Liver (tissue), 9 donors: ENCODE data around the gene CDH23. TPM values are rescaled to one million over a fixed set of nuclear protein-coding genes. Genes with fewer than 3 reads are reported as not detected.

Source experiments
- DNase-seq: peaks from one replicate; pipeline ENCODE4 v3.0.0-alpha.2; 2017; ENCODE audit warnings: low spot score
- H3K27ac ChIP-seq, 2 donors: one replicate each; pipeline ENCODE4 v1.7.0; 2013; ENCODE audit warnings: inconsistent platforms in 2 of 2, low read length in 2 of 2, control low read depth in 1 of 2, low read depth in 1 of 2, mild to moderate bottlenecking in 1 of 2
- H3K27me3 ChIP-seq, 4 donors: one replicate each; pipeline versions ENCODE4 v1.6.1 to v1.7.0; 2013; ENCODE audit warnings: low read length in 3 of 4, inconsistent platforms in 1 of 4, mild to moderate bottlenecking in 1 of 4, moderate library complexity in 1 of 4; ENCODE audit not compliant: control insufficient read depth in 4 of 4, insufficient read depth in 4 of 4
- H3K36me3 ChIP-seq, 4 donors: one replicate each; pipeline versions ENCODE4 v1.6.1 to v1.7.0; 2013; ENCODE audit warnings: low read length in 3 of 4, mild to moderate bottlenecking in 3 of 4, low read depth in 1 of 4, moderate library complexity in 1 of 4; ENCODE audit not compliant: control insufficient read depth in 4 of 4, insufficient read depth in 3 of 4
- H3K4me1 ChIP-seq, 4 donors: one replicate each; pipeline versions ENCODE4 v1.6.1 to v1.7.0; 2013; ENCODE audit warnings: low read length in 3 of 4, mild to moderate bottlenecking in 3 of 4, moderate library complexity in 1 of 4; ENCODE audit not compliant: control insufficient read depth in 4 of 4, insufficient read depth in 4 of 4
- H3K4me3 ChIP-seq, 3 donors: one replicate each; pipeline versions ENCODE4 v1.6.1 to v1.7.0; 2013; ENCODE audit warnings: low read length in 3 of 3, control low read depth in 1 of 3, low read depth in 1 of 3, mild to moderate bottlenecking in 1 of 3
- H3K9ac ChIP-seq, 2 donors: one replicate each; pipeline ENCODE4 v1.7.0; 2013; ENCODE audit warnings: low read length in 2 of 2, mild to moderate bottlenecking in 2 of 2, moderate library complexity in 2 of 2, control low read depth in 1 of 2, low read depth in 1 of 2
- H3K9me3 ChIP-seq, 4 donors: one replicate each; pipeline versions ENCODE4 v1.6.1 to v1.7.0; 2013; ENCODE audit warnings: low read length in 3 of 4; ENCODE audit not compliant: control insufficient read depth in 4 of 4
- ATF3 ChIP-seq: IDR thresholded peaks from 2 replicates; pipeline ENCODE4 v1.6.1; 2016; ENCODE audit warnings: antibody characterized with exemption
- EGR1 ChIP-seq, 2 donors: IDR thresholded peaks; 2 replicates each; pipeline ENCODE4 v1.6.1; 2016 to 2018; ENCODE audit warnings: antibody characterized with exemption in 2 of 2, low read depth in 2 of 2
- FOXA1 ChIP-seq: IDR thresholded peaks from 2 replicates; pipeline ENCODE4 v1.6.1; 2016; ENCODE audit warnings: antibody characterized with exemption
- FOXA2 ChIP-seq: IDR thresholded peaks from 2 replicates; pipeline ENCODE4 v1.6.1; 2016; ENCODE audit warnings: antibody characterized with exemption
- GABPA ChIP-seq, 2 donors: IDR thresholded peaks in 1 of 2; conservative IDR thresholded peaks in 1 of 2; 2 replicates each; pipeline ENCODE4 v1.6.1; 2016; ENCODE audit warnings: antibody characterized with exemption in 2 of 2, mild to moderate bottlenecking in 1 of 2, moderate library complexity in 1 of 2
- HNF4A ChIP-seq, 2 donors: conservative IDR thresholded peaks; 2 replicates each; pipeline ENCODE4 v1.6.1; 2016; ENCODE audit warnings: antibody characterized with exemption in 2 of 2, mild to moderate bottlenecking in 2 of 2
- HNF4G ChIP-seq: IDR thresholded peaks from 2 replicates; pipeline ENCODE4 v1.6.1; 2016; ENCODE audit warnings: antibody characterized with exemption
- JUND ChIP-seq, 2 donors: IDR thresholded peaks; 2 replicates each; pipeline ENCODE4 v1.6.1; 2016; ENCODE audit warnings: antibody characterized with exemption in 2 of 2
- NR2F2 ChIP-seq: IDR thresholded peaks from 2 replicates; pipeline ENCODE4 v1.6.1; 2016; ENCODE audit warnings: antibody characterized with exemption
- RAD21 ChIP-seq, 2 donors: IDR thresholded peaks; 2 replicates each; pipeline ENCODE4 v1.6.1; 2016; ENCODE audit warnings: antibody characterized with exemption in 2 of 2, mild to moderate bottlenecking in 2 of 2
- REST ChIP-seq: IDR thresholded peaks from 2 replicates; pipeline ENCODE4 v1.6.1; 2016; ENCODE audit warnings: antibody characterized with exemption, mild to moderate bottlenecking
- RXRA ChIP-seq, 2 donors: IDR thresholded peaks; 2 replicates each; pipeline ENCODE4 v1.6.1; 2017 to 2018; ENCODE audit warnings: antibody characterized with exemption in 2 of 2, mild to moderate bottlenecking in 1 of 2
- SP1 ChIP-seq: IDR thresholded peaks from 2 replicates; pipeline ENCODE4 v1.6.1; 2018; ENCODE audit warnings: antibody characterized with exemption, mild to moderate bottlenecking
- TAF1 ChIP-seq: conservative IDR thresholded peaks from 2 replicates; pipeline ENCODE4 v1.6.1; 2016; ENCODE audit warnings: antibody characterized with exemption, mild to moderate bottlenecking
- YY1 ChIP-seq: IDR thresholded peaks from 2 replicates; pipeline ENCODE4 v1.6.1; 2016; ENCODE audit warnings: antibody characterized with exemption, mild to moderate bottlenecking
- ZBTB33 ChIP-seq: IDR thresholded peaks from 2 replicates; pipeline ENCODE4 v1.6.1; 2016; ENCODE audit warnings: antibody characterized with exemption
- WGBS: extraction: QIAGEN DNeasy Blood & Tissue Kit; methylation state at CpG from one replicate; pipeline ENCODE4 v1.1.7; 2013; 5-methylcytosine and 5-hydroxymethylcytosine counted together
- polyA plus RNA-seq, 2 donors: library from polyadenylated mRNA; stranded (reverse) in 1 of 2; unstranded in 1 of 2; fragments of 200-250 nt in 1 of 2; fragments of >200 nt in 1 of 2; fragmentation: Nextera tagmentation in 1 of 2; extraction: Ambion mirVana in 1 of 2; gene quantifications; one replicate each; pipeline versions ENCODE4 v1.2.1 to v1.2.3, GENCODE V29; 2013 to 2015
- total RNA-seq, 2 donors: library from RNA; depleted of rRNA; stranded (reverse); fragments of >200 nt; gene quantifications; one replicate each; pipeline ENCODE4 v1.2.3, GENCODE V29; 2014
- TF ChIP-seq, protein P1 (sequence below): fragments of 150-350 bp; IDR thresholded peaks from 2 replicates; pipeline ENCODE4 v1.5.1; 2017; ENCODE audit warnings: improper control_type of control experiment, low read depth, low read length; ENCODE audit not compliant: missing input control
- donor health status: healthy.
- donor health status: healthy.
- donor health status: healthy.
- donor health status: healthy.
- donor health status: healthy.

The CDH23 gene
- total and polyA plus RNA-seq, 4 donors, result 1.5 to 4.7 (median 3.4) TPM

GRCh38 chr10:71802715-71803488 lies 406.2 kb downstream of the CDH23 start:
- Histone ChIP-seq H3K9me3 (no peaks in the 10 kb centered on the region), H3K36me3 (no peaks in the 10 kb centered on the region), H3K4me3 (no peak overlapping the region), H3K9ac (no peak overlapping the region), H3K27me3 (no peaks in the 10 kb centered on the region), H3K27ac (no peak overlapping the region), H3K4me1 (peaks cover 0 to 8% (median 3%) of the 10 kb centered on the region in 4 donors)
- 95% methylated on average over 18 of the region's 18 CpGs for WGBS
- DNase-seq, result no peak
- TF ChIP-seq FOXA2, result no peak
- TF ChIP-seq TAF1, result no peak
- TF ChIP-seq EGR1 (IDR thresholded peaks at IDR 0.05; ENCODE audit: low read depth in 2 of 2), result no peak
- no peak for TF ChIP-seq RXRA (IDR thresholded peaks at IDR 0.05)
- no peak for TF ChIP-seq REST
- TF ChIP-seq NR2F2, result no peak
- TF ChIP-seq GABPA (IDR thresholded peaks at IDR 0.05 in 1 of 2, conservative IDR thresholded peaks at IDR 0.05 in 1 of 2), result no peak
- TF ChIP-seq, protein P1, sequence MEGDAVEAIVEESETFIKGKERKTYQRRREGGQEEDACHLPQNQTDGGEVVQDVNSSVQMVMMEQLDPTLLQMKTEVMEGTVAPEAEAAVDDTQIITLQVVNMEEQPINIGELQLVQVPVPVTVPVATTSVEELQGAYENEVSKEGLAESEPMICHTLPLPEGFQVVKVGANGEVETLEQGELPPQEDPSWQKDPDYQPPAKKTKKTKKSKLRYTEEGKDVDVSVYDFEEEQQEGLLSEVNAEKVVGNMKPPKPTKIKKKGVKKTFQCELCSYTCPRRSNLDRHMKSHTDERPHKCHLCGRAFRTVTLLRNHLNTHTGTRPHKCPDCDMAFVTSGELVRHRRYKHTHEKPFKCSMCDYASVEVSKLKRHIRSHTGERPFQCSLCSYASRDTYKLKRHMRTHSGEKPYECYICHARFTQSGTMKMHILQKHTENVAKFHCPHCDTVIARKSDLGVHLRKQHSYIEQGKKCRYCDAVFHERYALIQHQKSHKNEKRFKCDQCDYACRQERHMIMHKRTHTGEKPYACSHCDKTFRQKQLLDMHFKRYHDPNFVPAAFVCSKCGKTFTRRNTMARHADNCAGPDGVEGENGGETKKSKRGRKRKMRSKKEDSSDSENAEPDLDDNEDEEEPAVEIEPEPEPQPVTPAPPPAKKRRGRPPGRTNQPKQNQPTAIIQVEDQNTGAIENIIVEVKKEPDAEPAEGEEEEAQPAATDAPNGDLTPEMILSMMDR, result no peak
- TF ChIP-seq ATF3, result no peak
- no peak for TF ChIP-seq RAD21 (IDR thresholded peaks at IDR 0.05)
- no peak for TF ChIP-seq HNF4G
- TF ChIP-seq ZBTB33, result no peak
- no peak for TF ChIP-seq FOXA1
- no peak for TF ChIP-seq HNF4A (conservative IDR thresholded peaks at IDR 0.05)
- TF ChIP-seq JUND (IDR thresholded peaks at IDR 0.05), result no peak

DNA sequence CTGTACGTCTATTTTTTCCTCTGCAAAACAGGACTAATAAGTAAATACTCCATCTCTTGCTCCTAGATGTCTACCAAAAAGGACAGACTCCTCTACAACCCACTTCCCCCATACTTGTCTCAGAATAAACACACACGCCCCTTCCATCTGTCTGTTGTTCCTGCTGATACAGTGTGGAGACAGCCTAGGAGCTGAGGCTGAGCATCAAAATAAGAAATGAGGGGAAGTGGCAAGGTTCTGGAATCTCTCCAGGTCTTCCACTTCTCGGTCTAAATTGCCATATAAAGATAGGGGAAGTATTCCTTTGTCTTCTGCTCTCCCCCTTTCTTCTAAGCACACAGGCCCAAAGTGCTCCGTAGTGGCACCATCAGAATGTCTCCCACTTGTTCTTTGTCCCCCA lies 407.4 kb downstream of the CDH23 start:
- H3K9ac ChIP-seq, result no peak overlapping the region
- H3K9me3 ChIP-seq, result no peaks in the 10 kb centered on the region
- no peak for DNase-seq
- H3K4me1 ChIP-seq, result peaks cover 0 to 3% (median 3%) of the 10 kb centered on the region in 4 donors
- H3K4me3 ChIP-seq, result no peak overlapping the region
- 57% methylated on average over 4 of the region's 4 CpGs for WGBS
- no peaks in the 10 kb centered on the region for H3K27me3 ChIP-seq
- H3K27ac ChIP-seq, result no peak overlapping the region
- no peaks in the 10 kb centered on the region for H3K36me3 ChIP-seq
- no peak for TF ChIP-seq YY1
- TF ChIP-seq ZBTB33, result no peak
- no peak for TF ChIP-seq HNF4G
- no peak for TF ChIP-seq SP1
- no peak for TF ChIP-seq GABPA (IDR thresholded peaks at IDR 0.05 in 1 of 2, conservative IDR thresholded peaks at IDR 0.05 in 1 of 2)
- TF ChIP-seq JUND (IDR thresholded peaks at IDR 0.05), result no peak
